Hematopoietic multipotent progenitor cell treated with erythropoietin and hydrocortisone succinate and interleukin-3 and kit ligand, for 17 days (in vitro differentiated cells): ENCODE measurements around the gene PGS1.

Experiments
- DNase-seq: peaks from one replicate; pipeline ENCODE4 v3.0.0-alpha.2; 2015; ENCODE audit warnings: low spot score

PGS1 gene

DNA sequence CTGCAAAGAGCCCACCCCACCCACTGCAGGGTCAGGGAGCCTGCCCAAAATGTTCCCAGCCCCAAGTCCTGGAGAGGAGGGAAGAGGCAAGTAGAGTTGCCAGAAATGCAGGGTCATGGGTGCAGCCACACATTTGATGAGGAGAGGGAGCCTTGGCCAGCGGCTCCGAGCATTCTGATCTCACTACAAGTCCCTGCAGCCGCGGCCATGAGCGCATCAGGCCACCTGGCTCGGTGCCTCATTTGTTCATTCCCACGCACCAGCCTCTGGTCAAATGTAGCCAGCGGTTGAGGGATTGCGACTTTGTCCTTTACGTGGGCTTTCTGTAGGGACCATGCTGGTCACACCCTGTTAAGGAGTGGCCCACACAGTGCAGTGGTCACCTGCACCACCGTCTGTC, 48.7 kb downstream of the PGS1 start:
- no peak for DNase-seq

DNA sequence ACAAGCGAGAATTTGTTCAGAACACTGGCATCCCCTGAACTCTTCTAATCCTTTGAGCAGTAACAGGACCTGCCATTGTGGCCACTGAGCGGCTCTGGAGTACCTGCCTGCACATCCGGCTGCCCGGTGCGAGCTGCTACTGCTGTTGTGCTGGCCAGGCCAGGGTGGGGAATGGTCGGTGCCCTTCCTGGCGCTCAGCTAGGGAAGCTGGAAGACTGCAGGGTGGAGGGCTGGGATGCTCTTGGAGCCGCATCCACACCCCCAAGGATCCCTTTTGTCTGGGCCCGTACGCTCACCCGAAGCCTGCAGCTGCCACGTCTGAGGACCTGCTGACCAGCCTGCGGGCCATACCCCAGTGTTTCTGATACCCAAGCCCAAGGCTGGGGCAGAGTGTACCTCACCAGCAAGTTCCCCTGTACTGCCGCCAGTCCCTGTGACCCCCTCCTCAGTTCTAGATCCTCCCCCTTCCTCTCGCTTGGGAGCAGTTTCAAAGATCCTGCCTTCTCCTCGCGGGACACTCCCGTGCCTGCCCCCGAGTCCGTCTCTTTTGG, 49.7 kb downstream of the PGS1 start:
- no peak for DNase-seq

DNA sequence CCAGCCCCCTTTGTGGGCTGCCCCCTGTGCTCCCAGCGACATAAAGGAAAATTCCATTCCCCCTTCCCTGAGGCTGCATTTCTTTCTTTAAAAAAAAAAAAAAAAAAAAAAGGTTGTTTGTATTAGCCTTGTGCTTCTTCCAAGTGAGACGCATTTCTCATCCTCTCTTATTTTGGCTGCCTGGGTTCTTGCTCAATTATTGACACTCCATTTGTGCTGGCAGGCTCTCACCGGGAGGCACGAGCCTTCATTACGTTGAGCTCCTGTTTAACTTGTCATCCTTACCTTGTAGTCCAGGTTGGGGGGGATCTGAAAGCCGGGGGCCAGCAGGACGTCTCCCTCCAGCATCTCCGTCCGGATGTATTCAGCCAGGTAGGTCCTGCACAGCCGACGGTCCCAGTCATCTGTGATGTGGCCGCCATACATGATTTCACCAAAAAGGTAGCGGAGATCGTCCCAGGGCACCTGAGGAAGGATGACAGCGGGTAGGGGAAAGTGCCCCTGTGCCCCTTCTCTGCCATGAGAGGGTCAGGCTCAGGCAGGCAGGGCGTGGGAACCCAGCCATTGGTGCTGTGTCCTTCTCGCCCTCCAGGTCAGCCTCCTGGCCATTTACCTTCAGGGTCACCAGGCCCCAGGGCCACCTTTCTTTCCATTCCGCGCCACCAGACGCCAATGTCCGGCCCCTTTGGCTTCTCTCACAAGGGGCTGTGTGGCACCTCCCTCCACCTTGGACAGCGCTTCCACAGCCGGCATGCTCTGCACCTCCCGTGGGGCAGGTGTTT, 50.6 kb downstream of the PGS1 start:
- DNase-seq, result no peak

DNA sequence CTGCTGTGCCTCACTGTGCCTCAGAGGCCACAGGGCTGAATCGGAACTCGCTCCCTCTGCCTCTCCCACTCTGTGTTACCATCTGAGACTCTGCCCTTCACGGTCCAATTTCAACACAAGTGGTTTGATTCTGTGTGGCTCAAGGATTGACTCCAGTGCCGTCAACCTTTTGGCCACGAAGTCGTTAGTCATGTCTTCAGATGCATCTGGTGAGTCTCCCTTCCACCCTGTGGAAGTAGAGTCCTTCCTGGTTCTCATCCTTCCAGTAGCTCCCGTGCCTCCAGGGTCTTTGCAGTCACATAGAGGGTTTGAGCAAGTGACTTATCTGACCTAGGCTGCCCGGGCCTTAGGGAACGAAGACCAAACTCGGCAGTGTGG, 51.2 kb downstream of the PGS1 start:
- no peak for DNase-seq

DNA sequence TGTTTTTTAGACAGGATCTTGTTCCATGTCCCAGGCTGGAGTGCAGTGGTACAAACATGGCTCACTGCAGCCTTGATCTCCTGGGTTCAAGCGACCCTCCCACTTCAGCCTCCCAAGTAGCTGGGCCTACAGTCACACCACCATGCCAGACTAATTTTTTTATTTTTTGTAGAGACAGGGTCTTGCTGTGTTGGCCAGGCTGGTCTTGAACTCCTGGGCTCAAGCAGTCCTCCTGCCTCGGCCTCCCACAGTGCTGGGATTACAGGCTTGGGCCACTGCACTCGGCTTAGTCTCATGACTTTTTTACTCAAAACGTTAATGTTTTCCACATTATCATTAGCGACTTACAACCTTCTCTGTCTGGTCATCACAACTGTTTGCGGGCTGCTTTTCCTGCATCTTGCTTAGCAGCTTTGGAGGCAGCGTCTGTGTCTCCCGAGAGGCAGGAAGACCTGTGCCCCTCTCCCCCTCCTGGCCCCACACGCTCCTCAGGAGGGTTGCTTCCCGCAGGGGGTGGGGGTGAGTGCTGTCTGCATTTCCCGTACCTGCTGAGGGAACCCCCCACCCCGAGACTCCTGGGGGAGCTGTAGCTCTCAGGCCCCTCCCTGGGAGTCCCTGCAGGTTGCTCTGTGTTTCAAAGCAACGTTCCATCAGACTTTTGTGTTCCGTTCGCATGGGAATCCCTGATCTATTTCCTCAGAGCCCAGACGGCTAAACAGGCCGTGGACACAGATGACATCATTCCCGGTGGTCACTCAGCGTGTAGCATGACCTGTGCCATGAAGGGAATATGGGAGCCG, 52.6 kb downstream of the PGS1 start:
- no peak for DNase-seq

DNA sequence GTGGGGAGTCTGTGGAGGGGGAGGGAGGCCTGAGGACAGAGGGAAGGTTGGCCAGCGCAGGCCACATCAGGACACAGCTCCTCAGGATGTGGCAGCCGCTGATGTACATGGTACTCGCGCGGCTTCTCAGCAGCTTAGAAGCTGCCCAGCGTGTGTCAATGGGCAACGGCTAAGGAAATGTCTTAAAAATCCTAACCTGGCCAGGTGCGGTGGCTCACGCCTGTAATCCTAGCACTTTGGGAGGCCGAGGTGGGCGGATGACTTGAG, 53.2 kb downstream of the PGS1 start:
- DNase-seq, result no peak

DNA sequence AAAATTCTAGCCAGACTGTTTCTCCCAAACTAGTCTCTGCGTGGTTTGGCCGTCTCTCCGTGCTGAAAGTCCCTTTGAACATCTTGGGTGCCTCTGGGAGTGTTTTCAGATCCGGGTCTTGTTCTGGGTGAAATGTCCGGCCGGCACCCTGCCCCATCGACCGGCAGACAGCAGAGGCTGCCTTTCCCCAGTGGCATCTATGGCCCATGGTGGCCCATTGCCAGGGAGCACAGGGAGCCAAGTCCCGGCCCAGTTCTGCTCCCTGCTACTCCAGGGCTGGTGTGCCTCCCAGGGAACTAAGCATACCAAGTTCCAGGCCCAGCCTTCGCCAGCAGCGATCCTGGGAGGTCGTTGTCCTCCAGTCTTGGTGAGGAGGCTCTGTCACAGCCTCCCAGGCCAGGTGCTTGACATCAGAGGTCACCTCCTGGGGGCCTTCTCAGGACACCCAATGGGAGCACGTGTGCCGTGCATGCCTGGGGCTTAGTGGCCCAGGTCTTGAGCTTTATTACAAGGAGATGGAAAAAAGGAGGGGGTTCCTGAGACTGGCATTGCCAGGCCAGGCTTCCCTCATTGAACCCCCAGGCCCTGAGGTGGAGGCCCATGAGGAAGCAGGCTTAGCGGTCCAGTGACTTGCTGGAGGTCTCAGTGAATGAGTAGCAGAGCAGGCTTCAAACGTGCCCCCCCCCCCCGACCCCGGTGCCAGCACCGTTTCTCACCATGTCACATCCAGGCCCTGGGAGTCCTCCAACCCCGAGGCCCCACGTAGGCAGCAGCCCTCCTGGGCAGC, 54.0 kb downstream of the PGS1 start:
- DNase-seq, result no peak

DNA sequence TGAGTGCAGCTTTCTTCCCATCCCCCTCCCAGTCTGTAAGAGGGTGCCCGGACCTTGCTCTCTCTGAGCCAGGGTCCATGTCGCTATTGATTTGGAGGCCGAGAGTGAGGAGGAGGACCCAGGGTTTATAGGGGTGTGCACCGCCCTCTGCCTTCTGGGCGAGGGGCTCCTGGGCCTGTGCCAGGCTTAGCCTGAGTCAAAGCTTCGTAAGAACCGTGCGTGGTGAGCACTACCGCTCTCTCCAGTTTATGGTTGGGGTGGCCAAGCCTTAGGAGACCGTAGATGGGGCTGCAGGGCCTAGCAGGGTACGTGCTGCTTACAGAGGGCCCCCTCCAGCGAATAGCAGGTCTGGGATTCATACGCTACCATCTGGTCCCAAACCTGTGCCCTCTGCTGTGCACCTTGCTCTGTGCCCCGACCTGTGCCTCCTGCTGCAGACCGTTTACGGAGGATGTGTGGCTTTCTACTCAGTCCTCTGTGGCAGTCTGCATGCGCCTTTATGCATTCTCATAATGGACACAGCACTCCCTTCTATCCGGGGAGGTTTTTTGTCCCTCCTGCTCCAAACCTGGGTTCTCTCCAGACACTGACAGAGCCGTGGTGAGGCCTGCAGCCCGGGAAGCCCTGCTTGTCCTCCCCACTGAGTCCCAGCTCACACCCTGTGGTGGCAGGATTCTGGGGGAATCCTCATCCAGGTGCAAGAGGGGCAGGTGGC, 54.7 kb downstream of the PGS1 start:
- DNase-seq, result no peak

DNA sequence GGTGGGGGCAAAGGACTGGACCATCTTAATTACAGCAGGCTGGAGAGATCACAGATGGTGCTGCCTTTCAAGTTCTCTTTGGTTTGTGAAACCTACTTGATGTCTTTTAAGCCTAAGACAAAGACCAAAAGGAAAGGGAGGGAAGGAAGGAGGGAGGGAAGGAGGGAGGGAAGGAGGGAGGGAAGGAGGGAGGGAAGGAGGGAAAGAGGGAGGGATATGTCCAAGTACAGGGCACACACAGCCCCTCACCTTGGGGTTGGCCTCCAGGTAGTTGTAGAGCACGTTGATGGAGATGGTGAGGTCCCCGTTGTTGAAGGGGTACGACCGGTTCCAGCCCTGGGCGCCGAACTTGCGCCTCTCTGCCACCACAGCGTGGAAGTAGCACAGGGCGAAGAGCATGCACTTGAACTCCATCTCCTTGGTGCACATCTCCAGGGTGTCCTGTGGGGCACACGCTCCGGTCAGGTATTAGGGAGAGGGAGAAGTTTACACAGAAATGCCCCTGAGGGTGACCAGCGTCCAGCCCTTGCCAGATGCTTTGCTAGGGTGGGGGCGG, 55.4 kb downstream of the PGS1 start:
- no peak for DNase-seq

DNA sequence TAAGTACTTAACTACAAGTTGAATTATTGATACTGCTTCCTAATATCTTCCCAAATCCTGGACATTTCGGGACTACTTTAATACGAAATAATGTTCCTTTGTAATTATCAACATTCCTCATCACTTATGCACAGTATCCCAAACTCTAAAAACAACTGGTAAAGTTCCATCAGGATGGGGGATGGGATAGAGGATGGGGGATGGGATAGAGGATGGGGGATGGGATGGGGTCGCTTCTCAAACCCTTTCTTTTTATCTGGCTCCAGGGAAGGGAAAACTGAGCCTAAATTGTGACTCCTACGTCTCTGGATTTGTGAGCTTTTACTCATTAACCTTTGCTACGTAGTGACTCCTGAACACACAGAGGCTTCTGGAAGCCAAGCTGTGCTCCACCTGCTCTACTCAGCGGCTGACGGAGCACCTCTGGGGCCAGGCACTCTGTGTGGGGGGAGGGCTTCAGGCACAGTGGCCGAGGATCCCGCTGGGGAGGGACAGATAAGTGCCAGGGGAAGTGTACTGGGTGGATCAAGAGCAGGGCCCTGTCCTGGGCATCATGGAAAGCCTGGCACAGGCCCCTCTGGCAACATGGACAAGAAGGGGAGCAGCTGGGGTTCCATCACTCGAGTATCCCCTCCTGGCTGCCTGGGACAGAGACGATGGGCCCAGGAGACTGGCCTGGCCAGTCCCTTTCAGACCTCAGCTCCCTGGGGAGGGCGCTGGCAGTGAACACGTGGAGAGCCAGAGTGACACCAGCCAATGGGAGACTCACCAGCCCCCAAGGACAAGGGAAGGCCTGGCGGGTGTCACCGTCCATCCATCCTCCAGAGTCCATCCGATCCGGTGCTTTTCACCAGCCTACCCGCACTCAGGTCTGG, 56.2 kb downstream of the PGS1 start:
- DNase-seq, result no peak

DNA sequence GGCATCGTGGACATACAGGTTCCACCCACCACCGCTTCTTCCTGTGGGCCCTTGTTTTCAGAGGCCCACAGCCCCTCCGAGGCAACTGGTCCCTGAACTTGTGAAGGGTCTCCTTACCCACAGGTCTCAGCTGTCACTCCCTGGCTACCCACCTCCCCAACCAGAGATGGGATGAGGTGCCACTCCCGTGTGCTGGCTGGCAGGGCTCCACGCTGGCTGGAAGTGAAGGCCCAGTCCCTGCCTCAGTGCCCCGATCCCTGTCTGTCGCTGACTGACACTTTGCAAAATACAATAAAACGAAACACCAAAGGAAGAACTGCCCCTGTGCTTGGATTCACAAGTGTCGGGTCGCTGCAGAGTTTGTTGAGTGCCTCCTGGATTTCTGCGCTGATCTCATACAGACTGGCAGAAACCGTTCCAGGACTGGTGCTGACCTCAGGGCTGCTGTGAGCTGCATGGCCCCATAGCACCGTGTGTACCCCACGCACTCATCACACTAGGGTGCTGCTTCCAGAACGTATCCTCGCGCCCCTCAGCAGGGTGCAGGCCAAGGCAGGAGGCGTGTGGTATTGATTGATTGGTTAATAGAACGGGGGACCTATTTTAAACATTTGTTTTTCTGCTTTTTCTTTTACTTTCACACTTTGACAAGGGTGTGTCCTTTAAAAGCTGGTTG, 57.0 kb downstream of the PGS1 start:
- DNase-seq, result no peak

DNA sequence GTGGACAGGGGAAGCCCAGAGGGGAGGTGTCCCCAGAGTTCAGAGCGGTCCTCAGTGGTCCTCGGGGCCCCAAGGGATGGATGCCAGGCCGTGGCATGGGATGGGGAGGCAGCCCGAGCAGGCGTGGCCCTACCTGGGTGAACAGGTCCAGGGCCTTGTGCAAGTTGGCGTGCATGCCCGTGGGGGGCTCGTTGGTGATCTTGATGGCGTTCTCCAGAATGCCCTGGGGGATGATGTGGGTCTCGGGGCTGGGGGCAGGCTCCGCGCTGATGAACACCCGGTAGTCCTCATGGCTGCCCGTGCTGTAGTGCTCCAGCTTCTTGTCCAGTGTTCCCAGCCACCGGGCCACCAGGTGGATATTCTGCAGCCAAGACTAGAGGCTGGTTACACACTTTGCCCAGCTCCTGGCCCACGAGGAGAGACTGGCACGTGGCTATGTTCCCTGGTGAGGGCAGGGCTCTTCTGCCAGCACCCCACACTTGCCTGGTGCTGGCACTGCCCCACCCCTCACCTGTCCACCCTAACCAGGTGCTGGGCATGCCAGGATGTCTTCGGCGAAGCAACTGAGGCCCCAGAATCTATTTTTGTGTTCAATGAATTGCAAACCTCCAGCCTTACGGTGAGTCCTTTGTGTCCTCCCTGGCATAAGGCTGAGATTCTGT, 59.2 kb downstream of the PGS1 start:
- DNase-seq, result no peak

DNA sequence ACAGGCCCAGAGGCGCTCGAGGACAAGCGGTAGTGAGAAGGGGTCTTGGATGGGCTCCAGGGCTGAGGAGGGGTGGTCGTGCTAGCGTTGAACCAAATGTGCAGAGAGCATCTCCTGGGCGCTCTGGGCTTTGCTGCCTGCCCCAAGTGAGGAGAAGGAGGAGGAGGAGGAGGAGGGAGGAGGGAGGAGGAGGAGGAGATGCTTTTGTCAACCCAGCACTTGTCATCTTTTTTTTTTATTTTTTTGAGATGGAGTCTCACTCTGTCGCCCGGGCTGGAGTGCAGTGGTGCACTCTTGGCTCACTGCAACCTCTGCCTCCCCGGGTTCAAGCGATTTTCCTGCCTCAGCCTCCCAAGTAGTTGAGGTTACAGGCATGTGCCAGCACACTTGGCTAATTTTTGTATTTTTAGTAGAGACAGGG, 59.8 kb downstream of the PGS1 start:
- DNase-seq, result no peak

DNA sequence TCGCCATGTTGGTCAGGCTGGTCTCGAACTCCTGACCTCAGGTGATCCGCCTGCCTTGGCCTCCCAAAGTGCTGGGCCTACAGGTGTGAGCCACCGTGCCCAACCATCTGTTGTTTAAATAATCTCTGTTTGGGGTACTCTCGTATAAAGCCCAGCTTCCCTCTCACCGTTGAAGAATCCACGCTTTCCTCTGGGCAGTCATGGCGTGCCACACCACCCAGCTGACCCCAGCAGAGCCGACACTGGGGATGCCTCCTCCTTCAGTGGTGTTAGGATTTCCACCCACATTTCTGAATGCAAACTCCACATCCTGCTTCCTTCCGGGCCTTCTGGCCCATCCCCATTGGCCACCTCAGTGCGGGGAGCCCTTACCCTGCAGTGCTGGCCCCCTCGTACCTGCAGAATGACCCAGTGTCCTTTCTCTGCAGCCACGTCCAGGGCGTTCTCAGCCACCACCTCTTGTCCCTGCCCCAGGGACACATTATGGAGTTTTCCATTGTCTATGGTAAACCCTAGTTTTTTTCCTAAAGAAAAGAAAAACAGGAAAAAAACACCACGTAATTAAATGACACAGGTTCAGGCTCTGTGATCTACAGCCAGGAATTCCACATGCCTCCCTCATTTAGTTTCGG, 60.4 kb downstream of the PGS1 start:
- no peak for DNase-seq

DNA sequence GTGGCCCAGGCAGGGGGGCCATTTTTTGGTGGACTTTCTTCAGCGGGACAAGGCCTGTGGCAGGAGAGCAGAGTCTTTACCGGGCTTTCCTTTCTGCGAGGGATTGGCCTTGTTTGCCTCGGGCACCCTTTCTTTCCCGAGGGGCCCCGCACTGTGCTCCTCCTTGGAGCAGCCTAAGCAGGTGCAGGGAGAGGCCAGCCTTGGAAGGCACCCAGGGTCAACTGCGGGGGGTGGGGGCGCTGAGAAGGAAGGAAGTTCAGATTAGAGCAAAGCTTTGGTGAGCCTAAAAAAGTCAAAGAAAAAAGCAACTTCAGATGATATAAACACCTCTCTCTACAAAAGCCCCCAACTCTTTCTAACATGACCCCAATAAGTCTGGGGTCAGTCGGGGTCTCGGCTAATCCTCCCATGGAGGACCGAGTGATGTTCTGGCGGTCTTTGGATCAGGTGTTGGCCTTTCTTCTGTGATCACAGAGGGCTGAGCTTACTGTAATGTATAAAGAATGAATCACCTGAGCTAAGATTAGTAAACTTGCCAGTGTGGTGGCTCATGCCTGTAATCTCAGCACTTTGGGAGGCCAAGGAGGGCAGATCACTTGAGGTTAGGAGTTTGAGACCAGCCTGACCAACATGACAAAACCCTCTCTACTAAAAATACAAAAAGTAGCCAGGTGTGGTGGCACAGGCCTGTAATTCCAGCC, 63.0 kb downstream of the PGS1 start:
- DNase-seq, result no peak

DNA sequence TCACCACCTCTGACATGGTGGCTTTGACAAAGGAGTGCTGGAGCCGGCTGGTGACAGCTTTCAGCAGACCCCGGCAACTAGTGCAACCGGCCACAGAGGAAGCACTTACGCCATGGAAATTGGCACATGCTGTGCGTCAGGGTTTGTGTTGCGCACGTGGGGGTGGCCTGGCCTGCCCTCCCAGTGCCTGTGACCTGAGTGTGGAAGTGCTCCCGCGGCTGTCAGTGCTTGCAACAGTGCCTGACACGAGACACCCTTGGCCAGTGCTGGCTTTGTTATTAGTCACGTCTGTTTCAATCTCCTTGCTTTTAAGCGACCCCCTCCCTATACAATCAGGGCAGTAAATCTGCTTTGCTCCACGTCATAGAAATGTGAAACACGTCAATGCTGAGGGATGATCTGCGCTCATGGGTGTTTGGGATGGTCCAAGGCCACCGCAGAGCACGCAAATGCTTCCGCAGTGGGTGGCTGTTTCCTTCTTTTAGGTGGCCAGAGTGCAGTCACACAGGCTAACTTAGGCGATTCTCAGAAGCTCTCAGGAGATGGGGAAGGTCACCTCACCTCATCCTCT, 64.3 kb downstream of the PGS1 start:
- no peak for DNase-seq

DNA sequence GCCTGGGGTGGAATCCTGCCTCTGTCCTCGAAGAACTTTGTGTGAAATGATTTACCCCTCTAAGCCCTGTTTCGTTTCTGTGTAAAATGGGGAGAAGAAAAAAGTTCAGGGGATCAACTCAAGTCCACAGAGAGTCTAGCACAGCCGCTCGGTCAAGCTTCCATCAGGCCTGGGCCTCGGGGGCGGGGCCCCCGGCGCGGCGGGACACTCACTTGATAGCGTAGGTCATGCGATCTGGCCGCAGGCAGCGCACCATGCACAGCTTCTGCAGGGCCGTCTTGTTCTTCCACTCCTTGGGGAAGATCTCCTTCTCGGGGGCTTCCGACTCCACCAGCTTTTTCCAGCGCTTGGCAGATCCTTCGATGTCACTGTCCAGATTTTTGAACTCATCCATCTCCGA, 65.9 kb downstream of the PGS1 start:
- DNase-seq, result no peak

DNA sequence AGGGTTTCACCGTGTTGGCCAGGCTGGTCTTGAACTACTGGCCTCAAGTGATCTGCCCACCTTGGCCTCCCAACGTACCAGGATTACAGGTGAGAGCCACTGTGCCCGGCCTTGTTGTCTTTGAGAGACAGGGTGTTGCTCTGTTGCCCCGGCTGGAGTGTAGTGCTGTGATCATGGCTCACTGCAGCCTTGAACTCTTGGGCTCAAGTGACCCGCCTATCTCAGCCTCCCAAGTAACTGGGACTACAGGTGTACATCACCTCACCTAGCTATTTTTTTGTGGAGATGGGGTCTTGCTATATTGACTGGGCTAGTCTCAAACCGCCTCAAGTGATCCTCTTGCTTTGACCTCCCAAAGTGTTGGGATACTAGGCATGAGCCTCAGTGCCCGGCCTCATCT, 68.4 kb downstream of the PGS1 start:
- no peak for DNase-seq
